Measurements from ENCODE around the gene C1QTNF9B. TPM values are rescaled to one million over a fixed set of nuclear protein-coding genes. Genes with fewer than 3 reads are reported as not detected.

Gene C1QTNF9B
- total RNA-seq, 1 donor from 2014 or later = not detected

GRCh38 chr13:23856008-23856750 lies 41.1 kb downstream of the C1QTNF9B start:
- H3K4me3 Mint-ChIP-seq = no peak overlapping the region
- POLR2A ChIA-PET = no interaction called here
- H3K9me3 Mint-ChIP-seq = no peaks in the 10 kb centered on the region
- DNase-seq (no peak), ATAC-seq (ENCODE audit: low read depth) (no peak)
- TF ChIP-seq, protein P1, sequence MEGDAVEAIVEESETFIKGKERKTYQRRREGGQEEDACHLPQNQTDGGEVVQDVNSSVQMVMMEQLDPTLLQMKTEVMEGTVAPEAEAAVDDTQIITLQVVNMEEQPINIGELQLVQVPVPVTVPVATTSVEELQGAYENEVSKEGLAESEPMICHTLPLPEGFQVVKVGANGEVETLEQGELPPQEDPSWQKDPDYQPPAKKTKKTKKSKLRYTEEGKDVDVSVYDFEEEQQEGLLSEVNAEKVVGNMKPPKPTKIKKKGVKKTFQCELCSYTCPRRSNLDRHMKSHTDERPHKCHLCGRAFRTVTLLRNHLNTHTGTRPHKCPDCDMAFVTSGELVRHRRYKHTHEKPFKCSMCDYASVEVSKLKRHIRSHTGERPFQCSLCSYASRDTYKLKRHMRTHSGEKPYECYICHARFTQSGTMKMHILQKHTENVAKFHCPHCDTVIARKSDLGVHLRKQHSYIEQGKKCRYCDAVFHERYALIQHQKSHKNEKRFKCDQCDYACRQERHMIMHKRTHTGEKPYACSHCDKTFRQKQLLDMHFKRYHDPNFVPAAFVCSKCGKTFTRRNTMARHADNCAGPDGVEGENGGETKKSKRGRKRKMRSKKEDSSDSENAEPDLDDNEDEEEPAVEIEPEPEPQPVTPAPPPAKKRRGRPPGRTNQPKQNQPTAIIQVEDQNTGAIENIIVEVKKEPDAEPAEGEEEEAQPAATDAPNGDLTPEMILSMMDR (IDR thresholded peaks at IDR 0.05) = no peak
- no peaks in the 10 kb centered on the region for H3K27me3 Mint-ChIP-seq
- CTCF ChIA-PET = no interaction called here
- H3K4me1 Mint-ChIP-seq = peaks cover 9% of the 10 kb centered on the region
- intact Hi-C loops (cut with micrococcal nuclease) = no loop called here
- H3K27ac Mint-ChIP-seq = no peak overlapping the region
- peaks cover 36% of the 10 kb centered on the region for H3K36me3 Mint-ChIP-seq (ENCODE audit: low read depth)

DNA sequence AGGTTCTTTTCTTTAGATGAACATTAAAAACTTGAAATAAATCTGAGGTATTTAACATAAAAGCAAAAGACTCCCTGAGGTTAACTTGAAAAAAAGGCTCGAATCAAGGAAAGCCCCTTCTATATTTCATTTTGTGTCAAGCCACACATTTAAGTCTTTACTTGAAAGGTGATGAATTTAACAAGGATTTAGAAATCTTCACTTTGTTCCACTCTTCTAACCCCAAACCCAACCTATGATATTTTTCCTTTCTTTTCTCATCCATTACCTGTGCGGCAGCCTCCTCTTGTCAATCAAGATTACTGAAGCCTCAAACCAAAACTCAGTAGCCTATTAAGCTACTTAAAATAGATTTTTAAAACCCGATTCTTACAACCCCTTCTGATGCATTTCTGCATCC lies 41.9 kb downstream of the C1QTNF9B start:
- Mint-ChIP-seq H3K9me3 (no peaks in the 10 kb centered on the region), H3K36me3 (ENCODE audit: low read depth) (peaks cover 29% of the 10 kb centered on the region), H3K4me1 (peaks cover 12% of the 10 kb centered on the region), H3K27me3 (no peaks in the 10 kb centered on the region), H3K4me3 (no peak overlapping the region), H3K27ac (no peak overlapping the region)
- TF ChIP-seq, protein P1 (IDR thresholded peaks at IDR 0.05) = no peak
- ChIA-PET CTCF (no interaction called here), POLR2A (no interaction called here)
- DNase-seq (no peak), ATAC-seq (ENCODE audit: low read depth) (no peak)
- intact Hi-C loops (cut with micrococcal nuclease) = no loop called here

- H3K36me3 Mint-ChIP-seq (ENCODE audit: low read depth) = peaks cover 17% of the 10 kb centered on the region
- TF ChIP-seq, protein P1 (IDR thresholded peaks at IDR 0.05) = no peak
- no peak for DNase-seq
- H3K9me3 Mint-ChIP-seq = no peaks in the 10 kb centered on the region
- H3K27me3 Mint-ChIP-seq = no peaks in the 10 kb centered on the region
- H3K27ac Mint-ChIP-seq = no peak overlapping the region
- no peak for ATAC-seq (ENCODE audit: low read depth)
- intact Hi-C loops (cut with micrococcal nuclease) = no loop called here
- no peak overlapping the region for H3K4me3 Mint-ChIP-seq
- H3K4me1 Mint-ChIP-seq = peaks cover 42% of the 10 kb centered on the region
- POLR2A ChIA-PET = no interaction called here
- CTCF ChIA-PET = no interaction called here
Observed at GRCh38 chr13:23852351-23852750, 45.0 kb downstream of the C1QTNF9B start.

DNA sequence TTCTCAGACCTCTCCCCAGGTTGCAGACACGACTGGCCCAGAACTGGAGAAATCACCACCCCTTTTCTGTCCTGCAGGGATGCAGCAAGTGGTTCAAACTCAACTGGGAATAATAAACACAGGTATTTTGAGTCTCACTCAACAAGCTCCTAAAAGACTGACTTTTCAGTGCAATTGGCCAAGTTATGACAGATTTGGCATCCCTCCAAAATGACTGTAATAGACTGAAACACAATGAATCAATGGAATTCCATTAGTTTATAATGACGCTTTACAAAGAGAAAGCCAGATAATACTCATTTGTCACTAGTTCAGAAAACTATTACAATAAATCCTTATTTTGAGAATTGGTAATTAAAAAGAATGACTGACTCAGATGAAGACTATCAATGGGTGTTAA lies 46.2 kb downstream of the C1QTNF9B start:
- DNase-seq = no peak
- ChIA-PET POLR2A (no interaction called here), CTCF (no interaction called here)
- intact Hi-C loops (cut with micrococcal nuclease) = no loop called here
- no peaks in the 10 kb centered on the region for H3K27me3 Mint-ChIP-seq
- H3K27ac Mint-ChIP-seq = no peak overlapping the region
- peaks cover 12% of the 10 kb centered on the region for H3K36me3 Mint-ChIP-seq (ENCODE audit: low read depth)
- ATAC-seq (ENCODE audit: low read depth) = no peak
- TF ChIP-seq, protein P1 (IDR thresholded peaks at IDR 0.05) = no peak
- no peak overlapping the region for H3K4me3 Mint-ChIP-seq
- H3K4me1 Mint-ChIP-seq = peaks cover 49% of the 10 kb centered on the region
- no peaks in the 10 kb centered on the region for H3K9me3 Mint-ChIP-seq

GRCh38 chr13:23850134-23850533 lies 47.2 kb downstream of the C1QTNF9B start:
- Mint-ChIP-seq H3K9me3 (no peaks in the 10 kb centered on the region), H3K4me3 (no peak overlapping the region), H3K36me3 (ENCODE audit: low read depth) (peaks cover 6% of the 10 kb centered on the region), H3K4me1 (peaks cover 55% of the 10 kb centered on the region), H3K27ac (no peak overlapping the region), H3K27me3 (no peaks in the 10 kb centered on the region)
- TF ChIP-seq, protein P1 (IDR thresholded peaks at IDR 0.05) = no peak
- CTCF ChIA-PET = no interaction called here
- no peak for ATAC-seq (ENCODE audit: low read depth)
- POLR2A ChIA-PET = no interaction called here
- intact Hi-C loops (cut with micrococcal nuclease) = no loop called here
- DNase-seq = no peak
